KMS-11 (cell line): ENCODE data around the gene RETREG1.

Experiments used
- H2AFZ ChIP-seq: fragments of 200-600 bp; sonication (generic); 2 replicates; pipeline ENCODE4 v1.6.1; 2016; ENCODE audit warnings: antibody characterized with exemption, mixed run types, low read depth
- H3K27ac ChIP-seq: fragments of 200-600 bp; sonication (generic); 2 replicates; pipeline ENCODE4 v1.6.1; 2016; ENCODE audit warnings: mild to moderate bottlenecking, mixed run types
- H3K27me3 ChIP-seq: fragments of 200-600 bp; sonication (generic); 2 replicates; pipeline ENCODE4 v1.6.1; 2017; ENCODE audit warnings: mild to moderate bottlenecking, low read depth, mixed run types, moderate library complexity; ENCODE audit not compliant: insufficient read depth
- H3K36me3 ChIP-seq: fragments of 200-600 bp; sonication (generic); 2 replicates; pipeline ENCODE4 v1.6.1; 2017; ENCODE audit warnings: mild to moderate bottlenecking, mixed run types; ENCODE audit not compliant: insufficient read depth
- H3K4me1 ChIP-seq: fragments of 200-600 bp; sonication (generic); 2 replicates; pipeline ENCODE4 v1.6.1; 2016; ENCODE audit warnings: mild to moderate bottlenecking, low read depth, mixed run types; ENCODE audit not compliant: poor library complexity, severe bottlenecking
- H3K4me2 ChIP-seq: fragments of 200-600 bp; sonication (generic); 2 replicates; pipeline ENCODE4 v1.7.0; 2016; ENCODE audit warnings: mild to moderate bottlenecking, mixed run types
- H3K4me3 ChIP-seq: fragments of 200-600 bp; sonication (generic); IDR thresholded peaks from 2 replicates; pipeline ENCODE4 v1.6.1; 2017; ENCODE audit warnings: low read depth, low read length, mixed read lengths; ENCODE audit not compliant: insufficient read depth
- H3K79me2 ChIP-seq: fragments of 200-600 bp; sonication (generic); 2 replicates; pipeline ENCODE4 v1.6.1; 2016; ENCODE audit warnings: low read depth, mixed run types; ENCODE audit not compliant: insufficient read depth
- H3K9ac ChIP-seq: fragments of 200-600 bp; sonication (generic); 2 replicates; pipeline ENCODE4 v1.6.1; 2016; ENCODE audit warnings: mild to moderate bottlenecking, mixed run types
- H4K20me1 ChIP-seq: fragments of 200-600 bp; sonication (generic); 2 replicates; pipeline ENCODE4 v1.6.1; 2016; ENCODE audit warnings: mild to moderate bottlenecking, mixed run types; ENCODE audit not compliant: insufficient read depth
- CTCF ChIP-seq: fragments of 200-600 bp; sonication (generic); conservative IDR thresholded peaks from 2 replicates; pipeline ENCODE4 v1.6.1; 2017; ENCODE audit warnings: low read depth, mild to moderate bottlenecking, antibody characterized with exemption, low read length, moderate library complexity, mixed read lengths

Gene RETREG1

GRCh38 chr5:16515532-16515931 is 101.3 kb downstream of the RETREG1 start:
- Histone ChIP-seq H3K36me3 (no peaks in the 10 kb centered on the region), H3K9ac (no peak overlapping the region), H3K79me2 (no peaks in the 10 kb centered on the region), H2AFZ (no peak overlapping the region), H3K4me2 (no peak overlapping the region), H3K27me3 (no peaks in the 10 kb centered on the region), H3K27ac (no peak overlapping the region), H3K4me1 (no peaks in the 10 kb centered on the region), H4K20me1 (no peaks in the 10 kb centered on the region), H3K4me3 (no peak overlapping the region)
- no peak for TF ChIP-seq CTCF

GRCh38 chr5:16510098-16510497 is 106.7 kb downstream of the RETREG1 start:
- no peaks in the 10 kb centered on the region for H3K4me1 ChIP-seq
- no peaks in the 10 kb centered on the region for H3K36me3 ChIP-seq
- no peaks in the 10 kb centered on the region for H3K27me3 ChIP-seq
- no peak for TF ChIP-seq CTCF
- H3K4me3 ChIP-seq = no peak overlapping the region
- H3K4me2 ChIP-seq = no peak overlapping the region
- H4K20me1 ChIP-seq = no peaks in the 10 kb centered on the region
- no peak overlapping the region for H2AFZ ChIP-seq
- H3K27ac ChIP-seq = no peak overlapping the region
- H3K9ac ChIP-seq = no peak overlapping the region
- H3K79me2 ChIP-seq = no peaks in the 10 kb centered on the region

GRCh38 chr5:16508730-16509531 is 107.9 kb downstream of the RETREG1 start:
- H3K4me1 ChIP-seq = no peaks in the 10 kb centered on the region
- H3K9ac ChIP-seq = no peak overlapping the region
- no peaks in the 10 kb centered on the region for H4K20me1 ChIP-seq
- no peak overlapping the region for H3K27ac ChIP-seq
- no peaks in the 10 kb centered on the region for H3K36me3 ChIP-seq
- H3K27me3 ChIP-seq = no peaks in the 10 kb centered on the region
- H3K4me3 ChIP-seq = no peak overlapping the region
- no peaks in the 10 kb centered on the region for H3K79me2 ChIP-seq
- no peak for TF ChIP-seq CTCF
- no peak overlapping the region for H3K4me2 ChIP-seq
- no peak overlapping the region for H2AFZ ChIP-seq

- Histone ChIP-seq H3K27me3 (no peaks in the 10 kb centered on the region), H3K79me2 (no peaks in the 10 kb centered on the region), H3K4me3 (no peak overlapping the region), H3K4me2 (no peak overlapping the region), H3K27ac (no peak overlapping the region), H3K4me1 (no peaks in the 10 kb centered on the region), H4K20me1 (no peaks in the 10 kb centered on the region), H3K36me3 (no peaks in the 10 kb centered on the region), H3K9ac (no peak overlapping the region), H2AFZ (no peak overlapping the region)
- TF ChIP-seq CTCF = no peak
These were observed 109.1 kb downstream of the RETREG1 start for GRCh38 chr5:16507716-16508115.
